IMR-90 (cell line): ENCODE results near the gene FAM241A. TPM values are rescaled to one million over a fixed set of nuclear protein-coding genes. Genes with fewer than 3 reads are reported as not detected.

Experiments
- ATAC-seq: fragments of 200-7000 bp; cut with Tn5 transposase; 2 replicates; pipeline ENCODE4 v1.9.1; 2020; ENCODE audit warnings: low read depth, mild to moderate bottlenecking, moderate library complexity
- BruUV-seq: library from RNA; stranded (reverse); fragments of 400-500 nt; replicated peaks from 2 replicates; lab custom pipeline; 2021; lab: Mats Ljungman, UMichigan
- CTCF ChIA-PET: fragments of 300-600 bp; formaldehyde crosslinking; extraction: SDS; loops from one replicate; lab custom pipeline; 2021; ENCODE audit warnings: antibody characterized with exemption; lab: Yijun Ruan, JAX
- POLR2A ChIA-PET: fragments of 300-600 bp; sonication (Branson Sonifier 250); formaldehyde crosslinking; loops from one replicate; lab custom pipeline; 2022; ENCODE audit warnings: antibody characterized with exemption; ENCODE audit not compliant: unreplicated experiment; lab: Charles Lee
- DNase-seq: peaks from one replicate; pipeline ENCODE4 v3.0.0; 2013
- H2AFZ ChIP-seq: replicated peaks from 2 replicates; pipeline ENCODE3; 2013; ENCODE audit warnings: low read length, mild to moderate bottlenecking; ENCODE audit not compliant: poor library complexity
- H2AK5ac ChIP-seq: 2 replicates; pipeline ENCODE4 v1.6.1; 2013; ENCODE audit warnings: low read depth, low read length, inconsistent platforms
- H2AK9ac ChIP-seq: replicated peaks from 2 replicates; pipeline ENCODE3; 2013; ENCODE audit warnings: mild to moderate bottlenecking, low read depth, low read length, moderate library complexity; ENCODE audit not compliant: poor library complexity
- H2BK120ac ChIP-seq: 2 replicates; pipeline ENCODE4 v1.6.1; 2013; ENCODE audit warnings: low read depth, low read length, inconsistent platforms
- H2BK15ac ChIP-seq: 3 replicates; pipeline ENCODE4 v1.6.1; 2013; ENCODE audit warnings: low read depth, low read length, inconsistent platforms
- H2BK20ac ChIP-seq: 2 replicates; pipeline ENCODE4 v1.6.1; 2013; ENCODE audit warnings: low read depth, mild to moderate bottlenecking, inconsistent platforms, low read length, moderate library complexity
- H2BK5ac ChIP-seq: 2 replicates; pipeline ENCODE4 v1.6.1; 2013; ENCODE audit warnings: mild to moderate bottlenecking, low read depth, low read length, inconsistent platforms; ENCODE audit not compliant: poor library complexity, severe bottlenecking
- H3K14ac ChIP-seq: replicated peaks from 2 replicates; pipeline ENCODE4 v1.6.1; 2013; ENCODE audit warnings: low read depth, low read length, inconsistent platforms
- H3K18ac ChIP-seq: 2 replicates; pipeline ENCODE4 v1.6.1; 2013; ENCODE audit warnings: low read depth, low read length, control low read depth
- H3K23ac ChIP-seq: 2 replicates; pipeline ENCODE4 v1.6.1; 2013; ENCODE audit warnings: low read depth, low read length, inconsistent platforms
- H3K27ac ChIP-seq: 2 replicates; pipeline ENCODE4 v1.5.1; 2013; ENCODE audit warnings: mild to moderate bottlenecking, control low read depth, low read length; ENCODE audit not compliant: insufficient read depth
- H3K27me3 ChIP-seq: 2 replicates; pipeline ENCODE4 v1.6.1; 2013; ENCODE audit warnings: low read length; ENCODE audit not compliant: control insufficient read depth, insufficient read depth
- H3K36me3 ChIP-seq: 2 replicates; pipeline ENCODE4 v1.6.1; 2013; ENCODE audit warnings: low read length, mixed read lengths; ENCODE audit not compliant: control insufficient read depth, insufficient read depth
- H3K4ac ChIP-seq: 2 replicates; pipeline ENCODE4 v1.6.1; 2013; ENCODE audit warnings: low read depth, low read length, inconsistent platforms
- H3K4me1 ChIP-seq: 2 replicates; pipeline ENCODE4 v1.6.1; 2013; ENCODE audit warnings: low read length, mixed read lengths; ENCODE audit not compliant: control insufficient read depth, insufficient read depth
- H3K4me2 ChIP-seq: 2 replicates; pipeline ENCODE4 v1.6.1; 2013; ENCODE audit warnings: low read depth, mild to moderate bottlenecking, control low read depth, low read length, moderate library complexity
- H3K4me3 ChIP-seq: 2 replicates; pipeline ENCODE4 v1.5.1; 2013; ENCODE audit warnings: low read depth, mild to moderate bottlenecking, control low read depth, low read length, moderate library complexity; ENCODE audit not compliant: insufficient read depth
- H3K56ac ChIP-seq: 2 replicates; pipeline ENCODE4 v1.6.1; 2013; ENCODE audit warnings: low read length, inconsistent platforms; ENCODE audit not compliant: insufficient read depth; ENCODE audit errors: extremely low read depth
- H3K79me1 ChIP-seq, 2 experiments: 2 replicates each; pipeline ENCODE4 v1.6.1; 2013; ENCODE audit warnings: low read length in 2 of 2, inconsistent platforms in 1 of 2, low read depth in 1 of 2
- H3K9ac ChIP-seq: 2 replicates; pipeline ENCODE4 v1.6.1; 2013; ENCODE audit warnings: low read depth, low read length, control low read depth
- H3K9me1 ChIP-seq: 2 replicates; pipeline ENCODE4 v1.6.1; 2013; ENCODE audit warnings: low read length, inconsistent platforms; ENCODE audit not compliant: insufficient read depth
- H3K9me3 ChIP-seq: 2 replicates; pipeline ENCODE4 v1.6.1; 2013; ENCODE audit warnings: low read length; ENCODE audit not compliant: control insufficient read depth, insufficient read depth
- H4K20me1 ChIP-seq: 2 replicates; pipeline ENCODE4 v1.6.1; 2013; ENCODE audit warnings: low read length, inconsistent platforms; ENCODE audit not compliant: insufficient read depth
- H4K5ac ChIP-seq: 2 replicates; pipeline ENCODE4 v1.6.1; 2013; ENCODE audit warnings: mild to moderate bottlenecking, low read depth, low read length, control low read depth
- H4K8ac ChIP-seq, 2 experiments: 2 replicates each; pipeline ENCODE4 v1.6.1; 2013; ENCODE audit warnings: low read depth in 2 of 2, low read length in 2 of 2, control low read depth in 1 of 2, inconsistent platforms in 1 of 2
- H4K91ac ChIP-seq: 2 replicates; pipeline ENCODE4 v1.6.1; 2013; ENCODE audit warnings: low read depth, low read length, inconsistent platforms; ENCODE audit not compliant: insufficient read depth
- CEBPB ChIP-seq: IDR thresholded peaks from 2 replicates; pipeline ENCODE4 v1.6.1; 2012; ENCODE audit warnings: low read depth, low read length, improper control_type of control experiment
- MXI1 ChIP-seq: IDR thresholded peaks from 2 replicates; pipeline ENCODE4 v1.6.1; 2012; ENCODE audit warnings: low read depth, mild to moderate bottlenecking, low read length, moderate library complexity, borderline replicate concordance
- RCOR1 ChIP-seq: IDR thresholded peaks from 2 replicates; pipeline ENCODE4 v1.6.1; 2012; ENCODE audit warnings: mild to moderate bottlenecking, low read length, improper control_type of control experiment; ENCODE audit not compliant: insufficient replicate concordance
- WGBS, 2 experiments: methylation state at CpG; one replicate each; pipeline versions ENCODE4 v1.1.5 to v1.1.7; 2013; ENCODE audit warnings: missing lambda C conversion rate in 2 of 2; ENCODE audit not compliant: insufficient read length in 1 of 2; ENCODE audit errors: extremely low coverage in 2 of 2; 5-methylcytosine and 5-hydroxymethylcytosine counted together
- dilution Hi-C: fragments of 300-500 bp; cut with HindIII; formaldehyde crosslinking; loops from one replicate; pipeline ENCODE4 v1.14.3; 2018; ENCODE audit warnings: low sequenced_read_pairs; ENCODE audit not compliant: unreplicated experiment
- in situ Hi-C: fragments of 300-500 bp; cut with MboI; formaldehyde crosslinking; loops from 3 replicates; pipeline ENCODE4 v1.14.3; 2019; ENCODE audit warnings: low sequenced_read_pairs, inconsistent platforms, mixed read lengths
- intact Hi-C: fragments of 100-400 bp; cut with micrococcal nuclease; formaldehyde crosslinking; loops from 2 replicates; pipeline ENCODE4 v1.10.0; 2022
- polyA plus RNA-seq, 3 experiments: library from polyadenylated mRNA; depleted of rRNA; stranded (reverse); fragments of >200 nt; gene quantifications; 2 replicates each; pipeline ENCODE4 v1.2.3, GENCODE V29; 2012; ENCODE audit warnings: low replicate concordance in 1 of 3
- total RNA-seq: library from RNA; depleted of rRNA; stranded (reverse); fragments of >200 nt; gene quantifications from 2 replicates; pipeline ENCODE4 v1.2.3, GENCODE V29; 2012

Gene FAM241A
- total and polyA plus RNA-seq, 2 of the 4 experiments (the other 2 are of a cell fraction), result under 0.01 to 0.24 TPM

- Histone ChIP-seq H3K27ac (no peak overlapping the region), H2BK15ac (no peak overlapping the region), H3K36me3 (no peaks in the 10 kb centered on the region), H3K9ac (no peak overlapping the region), H4K91ac (no peak overlapping the region), H3K9me3 (no peaks in the 10 kb centered on the region), H3K4me2 (no peak overlapping the region), H2AK5ac (no peak overlapping the region), H2BK120ac (no peak overlapping the region), H3K27me3 (no peaks in the 10 kb centered on the region), H2BK20ac (no peak overlapping the region), H4K8ac (no peak overlapping the region), H3K23ac (no peak overlapping the region), H3K4ac (no peak overlapping the region), H3K79me1 (no peaks in the 10 kb centered on the region), H4K5ac (no peak overlapping the region), H2AK9ac (no peak overlapping the region), H4K20me1 (no peaks in the 10 kb centered on the region), H2BK5ac (no peak overlapping the region), H2AFZ (no peak overlapping the region), H3K56ac (no peak overlapping the region), H3K4me1 (no peaks in the 10 kb centered on the region), H3K9me1 (no peaks in the 10 kb centered on the region), H3K4me3 (no peak overlapping the region), H3K18ac (no peak overlapping the region), H3K14ac (no peak overlapping the region)
- no TSS peak for BruUV-seq
- ATAC-seq (no peak; the same call in 1 of the 2 replicates), DNase-seq (peak; percentile 30)
- intact Hi-C loops, result no loop called here
- TF ChIP-seq RCOR1 (no peak), CEBPB (peak; percentile 52), MXI1 (no peak)
- ChIA-PET POLR2A (no interaction called here), CTCF (no interaction called here)
- in situ Hi-C loops, result no loop called here
- dilution Hi-C loops, result no loop called here
- WGBS, 2 experiments, result no CpG with 5 or more reads among the region's 2 CpGs
Observed at GRCh38 chr4:112183252-112183651, 38.0 kb downstream of the FAM241A start.
